ENCODE data around the gene IZUMO1.
"Not testable (repeated sequence)": the region's sequence is repeated elsewhere in the genome, so short reads cannot be mapped to it uniquely, and the experiment has no call there.

The IZUMO1 gene

DNA sequence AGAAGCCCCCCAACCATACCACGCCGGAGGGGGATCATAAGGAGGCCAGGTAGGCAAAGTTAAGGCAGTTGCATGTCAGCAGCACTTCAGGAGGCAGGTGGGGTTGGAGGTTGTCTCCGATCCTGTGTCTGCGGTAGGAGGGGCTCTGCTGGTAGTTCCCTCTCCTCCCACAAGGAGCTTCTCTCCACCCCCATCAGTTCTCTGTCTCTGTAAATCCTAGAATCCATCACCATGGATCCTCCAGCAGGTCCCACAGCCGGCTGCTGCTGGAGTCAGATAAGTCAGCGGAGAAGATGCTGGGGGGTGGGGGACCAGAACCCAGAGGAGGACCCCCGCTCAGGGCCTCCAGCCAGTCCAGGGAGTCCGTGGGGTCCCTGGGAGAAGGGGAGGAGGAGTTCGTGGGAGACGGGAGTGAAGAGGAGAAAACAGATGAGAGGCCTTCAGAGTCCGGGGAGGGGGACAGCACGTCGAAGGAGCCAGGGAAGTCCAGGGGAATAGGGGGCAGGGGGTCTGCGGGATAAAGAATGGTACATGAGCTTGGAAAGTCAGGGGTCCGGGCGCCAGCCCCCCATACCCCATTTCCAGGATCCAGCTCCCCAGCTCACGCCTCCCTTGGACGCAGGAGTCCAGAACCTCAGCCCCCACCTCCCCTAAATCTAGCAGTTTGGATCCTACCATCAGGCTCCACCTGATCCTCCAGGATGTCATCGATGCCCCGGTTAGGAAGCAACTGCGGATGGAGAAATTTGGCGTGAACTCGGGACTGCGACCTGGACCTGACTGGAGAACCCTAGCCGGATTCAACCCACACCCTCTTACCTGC lies 33.5 kb downstream of the IZUMO1 start:
- Histone ChIP-seq H3K27me3 (ENCODE audit: control insufficient read depth, insufficient read depth, low read length, poor library complexity, severe bottlenecking) (no peaks in the 10 kb centered on the region), H3K9me3 (ENCODE audit: control insufficient read depth, low read length) (no peaks in the 10 kb centered on the region), H3K36me3 (ENCODE audit: control insufficient read depth, insufficient read depth, low read length) (no peaks in the 10 kb centered on the region), H3K4me1 (ENCODE audit: control insufficient read depth, insufficient read depth, low read length) (peaks cover 25% of the 10 kb centered on the region), H3K4me3 (ENCODE audit: insufficient read depth, low read depth, low read length) (peak overlapping the region; percentile 71), H3K27ac (ENCODE audit: insufficient read depth, low read depth, low read length, poor library complexity, severe bottlenecking) (no peak overlapping the region)
- WGBS, 2 experiments = 5 to 6% methylated on average over 24 to 25 of the region's 25 CpGs

DNA sequence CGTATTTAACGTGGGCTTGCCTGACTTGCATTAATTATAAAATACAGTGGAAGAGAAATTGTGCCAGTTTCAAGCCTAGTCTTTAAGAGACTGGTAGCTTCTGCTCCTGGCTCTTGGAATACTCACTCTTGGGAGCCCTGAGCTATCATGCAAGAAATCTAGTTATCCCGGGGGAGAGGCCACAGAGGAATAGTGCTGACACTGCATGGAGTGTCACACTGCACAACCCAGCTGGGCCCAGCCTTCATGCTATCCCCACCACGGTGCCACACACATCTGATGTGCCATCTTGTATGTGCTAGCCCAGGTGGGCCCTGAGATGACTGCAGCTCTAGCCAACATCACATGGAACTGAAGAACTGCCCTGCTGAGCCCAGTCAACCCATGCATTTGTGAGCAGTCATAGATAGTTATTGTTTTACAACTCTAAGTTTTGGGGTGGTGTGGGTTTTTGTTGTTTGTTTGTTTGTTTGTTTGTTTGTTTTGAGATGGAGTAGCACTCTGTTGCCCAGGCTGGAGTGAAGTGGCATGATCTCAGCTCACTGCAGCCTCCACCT lies 35.5 kb downstream of the IZUMO1 start:
- no peak overlapping the region for H3K4me3 ChIP-seq (ENCODE audit: insufficient read depth, low read depth, low read length)
- H3K4me1 ChIP-seq (ENCODE audit: control insufficient read depth, insufficient read depth, low read length) = peaks cover 14% of the 10 kb centered on the region
- 92 to 94% methylated on average over 4 of the region's 4 CpGs for WGBS, 2 experiments
- H3K9me3 ChIP-seq (ENCODE audit: control insufficient read depth, low read length) = no peaks in the 10 kb centered on the region
- no peaks in the 10 kb centered on the region for H3K27me3 ChIP-seq (ENCODE audit: control insufficient read depth, insufficient read depth, low read length, poor library complexity, severe bottlenecking)
- no peak overlapping the region for H3K27ac ChIP-seq (ENCODE audit: insufficient read depth, low read depth, low read length, poor library complexity, severe bottlenecking)
- no peaks in the 10 kb centered on the region for H3K36me3 ChIP-seq (ENCODE audit: control insufficient read depth, insufficient read depth, low read length)

DNA sequence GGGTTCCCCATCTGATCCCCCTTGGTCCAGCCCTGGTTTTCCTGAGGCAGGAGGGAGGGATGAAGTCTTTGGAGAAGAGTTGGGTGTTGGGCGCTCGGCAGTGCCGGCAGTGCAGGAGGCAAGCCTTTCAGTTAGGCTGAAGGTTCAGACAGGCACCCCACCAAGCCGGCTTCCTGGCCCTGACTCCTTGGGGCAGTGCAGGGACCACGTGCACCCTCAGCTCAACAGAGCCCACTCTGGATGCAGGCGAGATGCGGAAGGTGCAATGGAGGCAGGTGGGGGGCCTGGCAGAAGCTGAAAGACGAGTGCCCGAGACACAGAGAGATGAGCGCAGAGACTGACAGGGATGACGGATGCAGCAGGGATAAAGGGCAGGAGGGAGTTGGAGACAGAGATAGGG lies 38.2 kb downstream of the IZUMO1 start:
- WGBS, 2 experiments = 50 to 54% methylated on average over 11 of the region's 11 CpGs
- no peaks in the 10 kb centered on the region for H3K36me3 ChIP-seq (ENCODE audit: control insufficient read depth, insufficient read depth, low read length)
- no peaks in the 10 kb centered on the region for H3K9me3 ChIP-seq (ENCODE audit: control insufficient read depth, low read length)
- no peak overlapping the region for H3K27ac ChIP-seq (ENCODE audit: insufficient read depth, low read depth, low read length, poor library complexity, severe bottlenecking)
- no peak overlapping the region for H3K4me3 ChIP-seq (ENCODE audit: insufficient read depth, low read depth, low read length)
- H3K4me1 ChIP-seq (ENCODE audit: control insufficient read depth, insufficient read depth, low read length) = peaks cover 7% of the 10 kb centered on the region
- no peaks in the 10 kb centered on the region for H3K27me3 ChIP-seq (ENCODE audit: control insufficient read depth, insufficient read depth, low read length, poor library complexity, severe bottlenecking)

DNA sequence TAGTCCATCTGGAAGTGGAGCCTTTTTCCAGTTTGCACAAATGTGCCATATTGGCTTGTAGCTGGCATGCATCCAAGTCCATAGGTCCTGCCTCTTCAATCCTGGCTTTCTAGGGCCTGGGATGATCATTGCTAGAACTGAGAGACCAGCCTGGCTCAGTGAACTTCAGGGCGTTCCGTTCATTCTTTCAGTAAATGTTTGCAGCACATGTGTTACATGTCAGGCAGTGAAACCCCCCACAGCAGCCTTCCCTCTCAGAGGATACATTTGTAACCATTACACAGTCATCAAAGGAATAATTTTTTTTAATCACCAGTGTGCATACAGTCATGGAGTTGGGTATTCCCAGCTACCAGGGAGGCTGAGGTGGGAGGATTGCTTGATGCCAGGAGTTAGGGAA lies 41.3 kb downstream of the IZUMO1 start:
- 69 to 72% methylated on average over 2 of the region's 2 CpGs for WGBS, 2 experiments
- H3K27ac ChIP-seq (ENCODE audit: insufficient read depth, low read depth, low read length, poor library complexity, severe bottlenecking) = no peak overlapping the region
- H3K4me3 ChIP-seq (ENCODE audit: insufficient read depth, low read depth, low read length) = no peak overlapping the region
- no peaks in the 10 kb centered on the region for H3K36me3 ChIP-seq (ENCODE audit: control insufficient read depth, insufficient read depth, low read length)
- no peaks in the 10 kb centered on the region for H3K9me3 ChIP-seq (ENCODE audit: control insufficient read depth, low read length)
- H3K27me3 ChIP-seq (ENCODE audit: control insufficient read depth, insufficient read depth, low read length, poor library complexity, severe bottlenecking) = no peaks in the 10 kb centered on the region
- no peaks in the 10 kb centered on the region for H3K4me1 ChIP-seq (ENCODE audit: control insufficient read depth, insufficient read depth, low read length)

DNA sequence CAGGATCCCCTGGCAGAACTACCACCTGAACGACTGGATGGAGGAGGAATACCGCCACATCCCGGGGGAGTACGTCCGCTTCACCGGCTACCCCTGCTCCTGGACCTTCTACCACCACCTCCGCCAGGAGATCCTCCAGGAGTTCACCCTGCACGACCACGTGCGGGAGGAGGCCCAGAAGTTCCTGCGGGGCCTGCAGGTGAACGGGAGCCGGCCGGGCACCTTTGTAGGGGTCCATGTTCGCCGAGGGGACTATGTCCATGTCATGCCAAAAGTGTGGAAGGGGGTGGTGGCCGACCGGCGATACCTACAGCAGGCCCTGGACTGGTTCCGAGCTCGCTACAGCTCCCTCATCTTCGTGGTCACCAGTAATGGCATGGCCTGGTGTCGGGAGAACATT lies 43.4 kb downstream of the IZUMO1 start:
- Histone ChIP-seq H3K36me3 (ENCODE audit: control insufficient read depth, insufficient read depth, low read length) (no peaks in the 10 kb centered on the region), H3K27ac (ENCODE audit: insufficient read depth, low read depth, low read length, poor library complexity, severe bottlenecking) (no peak overlapping the region), H3K4me3 (ENCODE audit: insufficient read depth, low read depth, low read length) (no peak overlapping the region), H3K9me3 (ENCODE audit: control insufficient read depth, low read length) (no peaks in the 10 kb centered on the region), H3K4me1 (ENCODE audit: control insufficient read depth, insufficient read depth, low read length) (no peaks in the 10 kb centered on the region), H3K27me3 (ENCODE audit: control insufficient read depth, insufficient read depth, low read length, poor library complexity, severe bottlenecking) (no peaks in the 10 kb centered on the region)
- WGBS, 2 experiments = 91 to 95% methylated on average over 23 of the region's 23 CpGs

DNA sequence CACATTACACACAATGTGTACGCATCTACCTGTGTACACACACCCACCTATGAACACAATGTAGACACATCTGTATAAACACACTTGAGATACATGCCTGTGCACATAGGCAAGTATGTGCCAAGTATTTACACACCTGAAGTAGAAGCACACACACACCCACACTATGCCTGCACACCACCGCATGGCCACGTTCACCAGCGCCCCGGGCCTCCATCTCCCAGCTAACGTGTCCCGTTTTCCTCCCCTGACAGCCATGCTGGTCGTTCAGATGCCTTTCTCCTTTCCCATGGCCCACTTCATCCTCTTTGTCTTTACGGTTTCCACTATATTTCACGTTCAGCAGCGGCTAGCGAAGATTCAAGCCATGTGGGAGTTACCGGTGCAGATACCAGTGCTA lies 44.0 kb downstream of the IZUMO1 start:
- Histone ChIP-seq H3K4me3 (ENCODE audit: insufficient read depth, low read depth, low read length) (no peak overlapping the region), H3K36me3 (ENCODE audit: control insufficient read depth, insufficient read depth, low read length) (no peaks in the 10 kb centered on the region), H3K27me3 (ENCODE audit: control insufficient read depth, insufficient read depth, low read length, poor library complexity, severe bottlenecking) (no peaks in the 10 kb centered on the region), H3K4me1 (ENCODE audit: control insufficient read depth, insufficient read depth, low read length) (no peaks in the 10 kb centered on the region), H3K9me3 (ENCODE audit: control insufficient read depth, low read length) (no peaks in the 10 kb centered on the region), H3K27ac (ENCODE audit: insufficient read depth, low read depth, low read length, poor library complexity, severe bottlenecking) (no peak overlapping the region)
- WGBS, 2 experiments = 95% methylated on average over 13 of the region's 13 CpGs

DNA sequence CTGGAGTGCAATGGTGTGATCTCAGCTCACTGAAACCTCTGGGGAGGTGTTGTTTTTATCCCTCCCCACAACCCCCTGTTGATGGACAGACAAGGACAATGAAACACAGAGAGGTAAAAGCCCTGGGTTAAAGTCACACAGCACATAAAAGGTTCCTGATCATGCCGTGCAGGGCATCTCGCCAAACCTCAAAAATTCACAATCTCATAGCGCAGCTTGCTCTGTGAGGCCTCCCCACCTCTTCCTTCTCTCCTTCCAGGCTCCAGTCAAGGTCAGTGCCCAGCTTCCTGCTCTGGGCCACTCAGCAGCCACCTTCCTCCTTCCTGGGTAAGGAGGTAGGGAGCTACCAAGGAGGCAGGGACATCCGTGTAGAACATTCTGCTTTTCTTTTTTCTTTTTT lies 48.7 kb downstream of the IZUMO1 start:
- Histone ChIP-seq H3K27ac (ENCODE audit: insufficient read depth, low read depth, low read length, poor library complexity, severe bottlenecking) (no peak overlapping the region), H3K36me3 (ENCODE audit: control insufficient read depth, insufficient read depth, low read length) (no peaks in the 10 kb centered on the region), H3K4me3 (ENCODE audit: insufficient read depth, low read depth, low read length) (no peak overlapping the region), H3K27me3 (ENCODE audit: control insufficient read depth, insufficient read depth, low read length, poor library complexity, severe bottlenecking) (peaks cover 23% of the 10 kb centered on the region), H3K9me3 (ENCODE audit: control insufficient read depth, low read length) (no peaks in the 10 kb centered on the region), H3K4me1 (ENCODE audit: control insufficient read depth, insufficient read depth, low read length) (no peaks in the 10 kb centered on the region)
- 85% methylated on average over 4 of the region's 4 CpGs for WGBS, 2 experiments

DNA sequence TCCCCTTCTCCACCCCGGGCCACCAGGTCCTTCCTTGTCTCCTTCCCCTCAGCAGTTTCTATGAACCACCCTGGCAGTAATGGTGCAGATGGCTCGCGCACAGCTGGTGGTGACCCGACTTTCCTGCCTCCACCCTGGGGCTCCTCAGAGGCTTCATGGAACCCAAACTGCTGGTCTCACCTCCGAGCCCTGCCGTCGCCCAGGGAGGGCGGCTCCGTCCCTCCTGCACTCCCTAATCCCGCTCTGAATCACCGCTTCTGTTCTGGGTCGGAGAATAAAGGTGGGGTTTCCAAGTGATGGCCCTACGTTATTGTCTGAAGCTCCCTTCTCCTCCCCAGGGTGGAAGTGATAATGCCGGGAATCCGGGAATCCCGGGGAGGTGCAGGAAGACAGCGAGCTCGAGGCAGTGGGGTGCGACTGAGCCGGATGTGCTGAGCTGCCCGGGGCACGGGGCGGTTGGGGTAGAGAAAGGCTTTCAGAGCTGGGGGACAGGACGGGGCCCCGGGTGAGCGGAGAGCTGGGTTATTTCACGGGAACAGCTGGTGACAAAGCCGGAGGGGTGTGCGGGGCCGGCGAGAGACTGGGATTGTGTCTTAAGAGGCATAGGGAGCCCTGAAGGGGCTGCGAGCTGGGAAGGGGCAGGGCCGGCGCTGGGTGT lies 50.2 kb downstream of the IZUMO1 start:
- H3K4me3 ChIP-seq (ENCODE audit: insufficient read depth, low read depth, low read length) = peak overlapping the region; percentile 24
- no peak overlapping the region for H3K27ac ChIP-seq (ENCODE audit: insufficient read depth, low read depth, low read length, poor library complexity, severe bottlenecking)
- WGBS, 2 experiments = 1 to 2% methylated on average over 34 of the region's 34 CpGs
- no peaks in the 10 kb centered on the region for H3K9me3 ChIP-seq (ENCODE audit: control insufficient read depth, low read length)
- H3K36me3 ChIP-seq (ENCODE audit: control insufficient read depth, insufficient read depth, low read length) = no peaks in the 10 kb centered on the region
- peaks cover 23% of the 10 kb centered on the region for H3K27me3 ChIP-seq (ENCODE audit: control insufficient read depth, insufficient read depth, low read length, poor library complexity, severe bottlenecking)
- H3K4me1 ChIP-seq (ENCODE audit: control insufficient read depth, insufficient read depth, low read length) = no peaks in the 10 kb centered on the region

DNA sequence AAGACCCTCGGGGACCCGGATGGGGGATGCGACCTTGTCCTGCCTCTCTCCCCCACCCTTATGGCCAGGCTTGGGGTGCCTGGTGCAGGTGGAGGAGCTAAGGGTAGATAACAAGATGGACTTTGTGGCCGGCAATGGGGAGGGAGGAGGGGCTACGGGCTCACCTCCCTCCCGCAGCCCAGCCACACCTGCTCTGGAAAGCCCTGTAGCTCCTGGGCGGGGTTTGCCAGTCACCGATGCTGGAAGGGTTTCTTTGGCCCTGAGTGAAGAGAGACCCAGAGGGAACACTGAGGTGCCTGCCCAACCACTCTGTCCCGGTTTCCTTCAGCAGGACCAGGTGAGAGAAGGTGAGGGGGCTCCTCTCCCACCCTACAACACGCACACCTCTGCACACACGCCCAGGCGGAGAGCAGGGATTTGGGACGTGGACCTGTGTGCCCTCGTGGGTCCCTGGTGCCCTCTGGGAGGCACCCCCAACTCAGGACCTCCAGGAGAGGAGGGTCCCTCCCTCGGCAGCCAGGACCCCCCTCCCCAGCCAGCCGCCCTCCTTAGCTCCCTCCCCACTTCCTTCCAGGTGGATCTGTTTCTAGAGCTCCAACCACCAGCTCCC lies 50.9 kb downstream of the IZUMO1 start, which contains the start of gene FUT2:
Gene FUT2, plus strand, starts transcription at position 229 of the 610 bp plus-strand sequence. CDS start 6,986 bp downstream, outside the sequence.
- peaks cover 23% of the 10 kb centered on the region for H3K27me3 ChIP-seq (ENCODE audit: control insufficient read depth, insufficient read depth, low read length, poor library complexity, severe bottlenecking)
- no peaks in the 10 kb centered on the region for H3K9me3 ChIP-seq (ENCODE audit: control insufficient read depth, low read length)
- no peaks in the 10 kb centered on the region for H3K4me1 ChIP-seq (ENCODE audit: control insufficient read depth, insufficient read depth, low read length)
- no peaks in the 10 kb centered on the region for H3K36me3 ChIP-seq (ENCODE audit: control insufficient read depth, insufficient read depth, low read length)
- 17 to 22% methylated on average over 16 of the region's 16 CpGs for WGBS, 2 experiments
- H3K4me3 ChIP-seq (ENCODE audit: insufficient read depth, low read depth, low read length) = peak within 1 kb of the TSS; percentile 24
- no peak within 1 kb of the TSS for H3K27ac ChIP-seq (ENCODE audit: insufficient read depth, low read depth, low read length, poor library complexity, severe bottlenecking)

DNA sequence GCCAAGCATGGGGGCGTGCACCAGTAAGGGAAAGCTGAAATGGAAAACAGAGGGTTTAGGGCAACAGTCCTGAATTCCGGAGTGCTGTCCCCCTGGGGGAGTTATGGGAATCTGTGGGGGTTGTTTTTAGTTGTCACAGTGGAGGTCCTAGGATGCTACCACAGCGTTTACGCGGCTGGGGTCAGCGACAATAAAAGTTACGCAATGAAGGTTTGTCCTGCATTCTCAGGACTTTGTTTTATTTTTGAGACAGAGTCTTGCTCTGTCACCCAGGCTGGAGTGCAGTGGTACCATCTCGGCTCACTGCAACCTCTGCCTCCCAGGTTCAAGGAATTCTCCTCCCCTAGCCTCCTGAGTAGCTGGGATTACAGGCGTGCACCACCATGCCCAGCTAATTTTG lies 53.1 kb downstream of the IZUMO1 start:
- H3K36me3 ChIP-seq (ENCODE audit: control insufficient read depth, insufficient read depth, low read length); H3K9me3 ChIP-seq (ENCODE audit: control insufficient read depth, low read length); H3K4me3 ChIP-seq (ENCODE audit: insufficient read depth, low read depth, low read length); H3K4me1 ChIP-seq (ENCODE audit: control insufficient read depth, insufficient read depth, low read length); H3K27ac ChIP-seq (ENCODE audit: insufficient read depth, low read depth, low read length, poor library complexity, severe bottlenecking): not testable (repeated sequence)
- H3K27me3 ChIP-seq (ENCODE audit: control insufficient read depth, insufficient read depth, low read length, poor library complexity, severe bottlenecking) = peaks cover 23% of the 10 kb centered on the region
- 91% methylated on average over 9 of the region's 9 CpGs for WGBS, 2 experiments

Measured in ectodermal cell (in vitro differentiated cells).